Activated T-helper 1 cell treated with anti-CD3 and anti-CD28 coated beads, Interleukin-2, amount 50 U/mL, for 16 hours (primary cell): ENCODE measurements around the gene ABTB1.

Experiments
- DNase-seq, 2 donors: peaks; one replicate each; pipeline ENCODE4 v3.0.0-alpha.2; 2020; ENCODE audit warnings: low read depth in 1 of 2, low spot score in 1 of 2

Gene ABTB1

DNA sequence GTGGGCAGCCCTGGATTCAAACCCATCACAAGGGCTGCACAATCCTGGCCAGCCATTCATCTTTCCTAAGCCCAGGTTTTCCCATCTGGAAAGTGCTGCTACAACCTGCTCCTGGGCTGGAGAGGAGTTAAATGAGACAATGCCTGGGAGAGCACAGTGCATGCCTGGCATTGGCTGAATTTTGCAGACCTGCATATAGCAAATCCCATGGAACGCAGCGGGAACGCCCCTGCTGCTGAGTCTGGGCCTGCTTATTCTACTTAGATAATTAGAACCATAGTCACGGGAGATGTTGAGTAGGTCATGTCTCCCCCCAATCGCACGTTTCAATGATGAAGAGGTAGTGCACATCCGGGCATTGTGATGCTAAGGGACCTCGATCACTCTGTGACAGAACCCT, 46.6 kb downstream of the ABTB1 start:
- no peak for DNase-seq

DNA sequence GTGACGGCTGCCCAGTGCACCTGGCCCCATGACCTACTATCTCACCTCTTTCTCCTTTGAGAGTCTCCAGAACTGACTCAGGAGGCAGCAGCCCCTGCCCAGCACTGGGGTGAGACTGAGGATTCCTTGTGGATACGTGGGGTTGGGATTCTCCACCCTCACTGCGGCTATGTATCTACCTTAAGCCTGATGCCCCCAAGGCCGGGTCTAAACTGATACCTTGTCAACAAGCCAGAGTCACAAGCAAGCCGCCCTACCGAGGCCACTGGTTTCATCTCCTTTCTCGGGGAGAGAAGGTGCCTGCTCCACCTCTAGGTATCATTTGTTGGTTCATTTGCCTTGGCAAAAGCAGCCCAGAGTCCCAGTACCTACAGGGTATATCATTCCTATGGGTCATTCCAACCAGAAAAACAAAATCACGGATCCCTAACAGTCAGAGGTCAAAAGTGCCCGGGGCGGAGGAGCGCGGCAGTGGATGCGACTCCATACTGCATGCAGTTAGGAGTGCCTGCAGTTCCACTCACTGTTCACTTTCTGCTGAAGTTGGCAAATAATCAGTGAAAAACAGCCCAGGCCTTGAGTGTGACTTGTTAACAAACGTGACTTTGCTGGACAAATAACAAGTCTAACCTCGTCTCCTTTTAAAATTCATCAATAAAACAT, 47.5 kb downstream of the ABTB1 start:
- DNase-seq: no peak

DNA sequence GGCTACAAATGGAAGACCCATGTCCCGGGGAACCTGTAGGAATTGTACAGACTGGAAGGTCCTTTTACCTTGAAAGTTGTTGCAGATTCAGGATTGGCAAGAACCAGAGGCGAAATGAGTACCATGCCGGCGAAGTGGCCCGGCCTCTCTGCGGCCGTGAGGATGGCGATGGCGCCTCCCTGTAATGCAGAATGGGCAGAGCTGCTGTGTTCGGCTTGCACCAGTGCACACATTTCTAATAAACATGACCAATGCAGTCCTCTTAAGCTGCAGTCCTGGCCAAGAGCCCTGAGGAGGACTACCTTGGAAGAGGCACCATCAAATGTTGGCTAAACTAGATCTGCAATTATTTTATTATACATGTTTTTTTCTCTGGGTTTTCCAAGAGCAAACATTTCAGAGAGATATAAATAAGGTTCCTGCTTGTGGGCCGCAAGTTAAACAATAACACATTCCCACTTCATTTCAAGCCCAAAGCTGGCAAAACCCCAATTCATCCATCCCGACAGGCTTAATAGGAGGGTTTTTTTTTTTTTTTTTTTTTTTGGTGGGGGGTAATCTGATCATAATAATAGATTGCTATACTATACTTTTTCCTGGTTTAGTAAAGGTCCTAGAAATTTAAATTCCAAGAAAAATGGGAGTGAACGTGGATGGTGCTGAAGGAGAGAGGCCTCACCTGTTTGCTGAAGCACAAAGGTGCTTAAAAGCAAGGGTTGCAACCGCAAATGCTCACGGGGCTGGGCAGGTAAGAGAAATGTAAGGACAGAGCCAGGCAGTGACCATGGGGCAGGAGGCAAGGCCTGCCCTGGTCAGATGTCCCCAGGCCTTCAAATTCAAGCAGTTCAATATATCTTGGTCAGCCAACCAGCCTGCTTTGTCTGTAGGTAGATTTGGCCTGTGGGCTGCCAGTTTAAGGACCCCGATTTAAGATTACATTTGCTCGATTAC, 48.5 kb downstream of the ABTB1 start:
- DNase-seq: no peak

DNA sequence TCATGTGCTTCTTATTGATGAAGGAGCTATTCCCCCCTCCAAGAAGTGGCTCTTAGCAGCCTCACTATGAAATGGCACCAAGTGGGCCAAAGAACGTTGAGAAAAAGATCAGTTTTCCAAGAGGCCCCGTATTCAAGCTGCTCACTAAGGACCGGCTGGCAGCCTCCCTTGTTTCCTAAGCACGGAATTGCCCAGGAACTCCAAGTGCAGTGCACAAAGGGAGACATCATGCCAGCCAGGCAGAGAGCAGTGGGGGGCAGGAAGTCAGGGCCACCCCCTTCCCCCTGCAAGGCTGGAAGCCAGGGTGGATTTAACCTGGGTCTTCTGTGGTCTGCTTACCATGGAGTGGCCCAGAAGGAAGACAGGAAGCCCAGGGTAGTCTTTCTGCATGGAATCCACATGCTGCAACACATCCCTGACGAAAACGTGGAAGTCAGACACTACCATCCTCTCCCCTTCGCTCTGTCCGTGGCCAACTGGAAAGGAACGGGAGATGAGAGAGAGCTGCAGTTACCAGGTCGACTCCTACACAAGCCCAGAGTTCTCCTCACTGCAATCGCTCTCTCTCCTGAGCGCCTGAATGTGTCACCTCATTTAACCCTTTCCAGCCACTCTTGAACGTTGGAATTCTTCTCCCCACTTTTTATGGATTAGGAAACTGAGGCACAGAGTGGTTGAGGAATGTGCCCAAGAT, 49.5 kb downstream of the ABTB1 start:
- no peak for DNase-seq

DNA sequence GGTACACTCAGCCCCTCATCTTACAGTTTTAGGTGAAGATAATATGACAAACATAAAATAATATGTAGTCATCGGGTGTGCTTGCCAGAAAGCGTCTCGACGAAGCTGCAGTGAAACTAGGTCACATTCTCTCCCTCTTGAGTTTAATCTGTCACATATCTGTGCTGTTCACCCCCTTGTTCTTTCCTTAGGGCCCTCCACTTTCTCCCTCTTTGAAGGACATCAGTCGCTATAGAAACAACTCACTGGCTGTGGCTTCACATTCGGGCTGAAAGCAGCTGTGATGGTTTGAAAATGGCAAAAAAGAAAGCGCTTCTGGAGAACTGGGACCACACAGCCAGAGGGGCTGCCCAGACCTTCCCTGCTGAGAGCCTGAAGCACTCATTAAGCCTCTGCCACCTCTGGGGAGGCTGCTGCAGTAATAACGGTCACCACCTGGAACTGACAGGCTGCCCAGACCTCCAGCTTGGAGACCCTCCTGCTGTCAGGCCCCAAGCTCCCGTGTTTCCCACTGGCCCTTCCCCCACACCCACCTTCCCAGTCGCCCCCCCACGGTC, 50.3 kb downstream of the ABTB1 start:
- no peak for DNase-seq

DNA sequence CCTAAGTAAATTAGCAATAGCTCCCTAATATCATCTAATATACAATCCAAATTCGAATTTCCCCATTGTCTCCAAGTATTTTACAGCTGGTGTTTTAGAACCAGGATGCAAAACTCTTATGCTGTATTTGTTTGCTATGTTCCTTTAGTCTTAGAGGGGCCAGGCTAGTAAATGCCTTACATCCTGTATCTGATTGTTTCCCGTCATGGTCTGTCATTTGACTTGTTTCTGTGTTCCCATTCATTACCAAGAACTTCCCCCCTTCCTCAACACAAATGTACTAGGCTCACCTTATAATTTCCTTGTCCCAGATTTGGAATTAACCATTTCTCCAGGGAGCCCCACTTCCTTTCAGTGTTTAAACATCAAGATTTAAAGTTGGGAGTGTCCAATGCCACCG, 54.1 kb downstream of the ABTB1 start:
- no peak for DNase-seq

DNA sequence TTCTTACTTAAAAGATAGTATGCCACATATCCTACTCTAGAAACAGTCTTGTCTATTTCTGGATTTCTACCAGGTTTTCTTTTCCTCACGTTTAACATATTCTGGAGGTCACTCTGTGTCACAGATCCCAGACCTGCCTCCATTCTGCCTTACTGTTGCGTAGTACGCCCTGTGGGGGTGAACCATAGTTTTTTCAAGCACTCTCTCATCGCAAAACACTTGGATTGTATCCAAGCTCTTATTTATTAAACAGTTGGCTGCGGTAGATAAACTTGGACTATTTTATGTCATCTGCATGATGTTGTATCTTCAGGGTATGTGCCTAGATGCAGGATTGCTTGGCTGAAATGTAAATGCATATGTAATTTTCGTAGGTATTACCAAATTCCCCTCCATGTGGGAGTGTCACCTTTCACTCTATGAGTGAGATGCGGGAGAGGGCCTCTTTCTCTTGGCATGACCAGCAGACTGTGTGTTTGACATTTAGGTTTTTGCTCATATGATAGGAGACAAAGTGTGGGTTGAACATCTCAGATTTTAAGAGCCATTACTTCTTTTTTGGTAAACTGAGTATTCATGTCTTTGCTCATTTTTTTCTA, 55.8 kb downstream of the ABTB1 start:
- DNase-seq: no peak

DNA sequence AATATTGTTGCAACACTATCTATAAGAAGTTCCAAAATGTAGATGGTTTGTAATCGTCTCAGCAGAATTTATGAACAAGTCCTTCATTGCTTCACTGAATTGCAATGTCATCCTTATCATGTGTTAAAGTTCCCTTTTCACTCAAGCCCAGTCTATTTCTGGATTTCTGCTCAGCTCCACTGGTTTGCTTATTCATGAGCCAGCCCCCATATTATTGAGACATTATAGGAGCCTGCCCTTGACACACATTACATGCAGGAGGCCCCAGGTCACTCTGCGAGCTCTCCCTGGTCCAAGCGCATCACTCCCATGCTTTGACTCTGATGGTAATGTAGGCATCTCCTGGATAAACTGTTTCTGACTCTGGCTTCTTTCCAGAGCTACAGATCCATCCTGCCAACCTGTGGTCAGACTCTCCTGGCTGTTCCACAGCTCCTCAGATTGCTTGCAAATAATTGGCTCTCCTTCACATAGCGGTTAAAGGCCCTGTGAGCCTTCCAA, 56.9 kb downstream of the ABTB1 start:
- DNase-seq: no peak

DNA sequence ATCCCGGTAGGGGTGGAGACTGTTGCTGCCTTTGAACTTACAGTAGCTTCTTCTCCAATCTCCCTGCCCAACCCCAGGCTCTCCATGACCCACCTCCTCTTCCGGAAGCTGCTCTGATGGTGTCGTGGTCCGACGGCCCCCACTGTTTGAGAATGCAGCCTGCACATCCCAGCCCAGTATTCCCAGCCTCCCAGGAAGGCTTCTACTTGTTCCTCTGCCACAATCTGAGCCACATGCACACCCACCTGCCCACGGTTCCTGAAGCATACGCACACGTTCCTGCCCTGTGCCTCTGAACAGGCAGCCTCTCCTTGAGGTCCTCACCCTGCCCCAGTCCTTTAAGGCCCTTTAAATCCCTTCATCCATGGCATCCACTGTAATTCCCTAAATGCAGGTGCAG, 57.4 kb downstream of the ABTB1 start:
- no peak for DNase-seq
